ENCODE data around the gene SLC38A8. TPM values are rescaled to one million over a fixed set of nuclear protein-coding genes. Genes with fewer than 3 reads are reported as not detected.

The SLC38A8 gene
- total RNA-seq, result not detected
- long read RNA-seq, result 0 reads

DNA sequence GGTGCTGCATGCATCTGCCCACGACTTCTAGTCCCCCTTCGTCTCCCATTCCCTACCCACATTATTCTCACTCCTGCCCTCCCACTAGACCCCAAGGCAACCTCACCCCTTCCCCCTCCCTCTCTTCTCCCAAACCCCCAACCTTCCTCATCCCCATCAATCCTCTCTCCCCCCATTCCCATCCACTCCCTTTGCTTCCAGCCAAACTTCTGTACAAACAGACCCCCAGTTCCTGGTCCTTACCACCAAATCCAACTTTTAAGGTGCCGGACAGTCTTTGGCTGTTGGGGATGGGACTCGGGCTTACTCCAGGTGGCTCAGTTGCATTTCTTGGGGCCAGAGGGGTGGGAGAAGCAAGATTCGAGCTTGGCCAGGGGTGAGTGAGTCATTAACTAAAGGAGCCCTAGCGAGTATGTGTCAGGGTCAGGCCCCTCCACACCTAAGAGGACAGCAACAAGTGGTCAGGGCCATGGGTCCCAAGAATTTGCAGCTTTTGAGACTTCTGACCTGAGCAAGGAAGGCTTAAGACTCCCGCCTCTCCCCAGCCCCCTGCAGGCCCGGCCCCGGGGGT, at the start of gene SLC38A8:
Gene SLC38A8 (minus strand): TSS at position 488 of the 571 bp plus-strand sequence. CDS start 638 bp downstream, outside the sequence.
- ATAC-seq (no peak), DNase-seq (no peak)
- intact Hi-C loops (cut with DNase I, micrococcal nuclease), result no loop called here

- intact Hi-C loops (cut with DNase I, micrococcal nuclease), result no loop called here
- no peak for ATAC-seq
- no peak for DNase-seq
These were observed 48.9 kb upstream of the SLC38A8 start for GRCh38 chr16:84091460-84091859.

DNA sequence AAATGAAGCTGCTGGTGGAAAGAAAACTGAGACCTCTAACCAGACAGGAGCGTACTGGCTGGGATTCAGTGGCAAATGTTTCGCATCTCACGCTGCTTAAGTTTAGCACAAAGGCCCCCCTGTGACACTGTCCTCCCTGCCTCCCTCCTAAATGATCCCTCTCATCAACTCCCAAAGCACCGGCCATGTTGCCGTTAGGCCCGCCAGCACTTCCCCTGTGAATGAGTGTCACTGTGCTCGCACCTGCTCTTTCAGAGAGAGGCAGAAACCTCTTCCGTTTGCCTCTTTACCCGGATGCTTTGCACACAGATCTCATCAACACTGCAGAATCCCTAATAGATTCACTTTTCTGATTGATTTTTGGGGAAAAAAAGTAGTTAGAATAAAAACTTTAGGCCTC, 47.6 kb upstream of the SLC38A8 start:
- ATAC-seq, result no peak
- no peak for DNase-seq
- intact Hi-C loops (cut with DNase I, micrococcal nuclease), result no loop called here

DNA sequence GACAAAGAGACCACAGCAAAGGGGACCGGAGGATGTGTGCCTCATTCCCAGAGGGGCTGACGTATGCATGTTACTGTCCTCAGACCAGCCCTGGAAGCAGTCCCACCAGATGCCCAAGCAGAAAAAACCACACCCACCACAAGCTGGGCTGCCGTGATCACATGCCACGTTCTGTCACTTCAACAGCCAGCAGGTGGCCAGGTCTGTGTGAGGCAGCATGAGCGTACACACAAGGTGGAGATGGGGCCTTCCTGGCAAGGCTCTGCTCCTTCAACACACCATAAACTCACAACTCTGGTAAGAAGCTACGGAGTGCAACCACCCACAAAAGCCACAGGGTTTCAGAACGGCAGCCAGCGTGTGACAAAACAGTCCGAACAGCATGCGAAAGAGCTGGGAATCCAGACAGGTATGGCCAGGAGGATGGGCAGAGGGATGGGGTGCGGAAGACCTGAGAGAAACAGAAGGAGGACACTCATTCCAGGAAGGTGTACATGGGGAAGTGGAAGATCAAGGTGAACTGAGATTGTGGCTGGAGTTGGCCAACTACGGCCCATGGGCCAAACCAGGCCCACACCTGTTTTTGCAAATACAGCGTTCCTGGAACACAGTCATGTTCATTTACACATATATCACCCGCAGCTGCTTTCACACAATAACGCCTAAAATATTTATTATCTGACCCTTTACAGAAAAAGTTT, 46.2 kb upstream of the SLC38A8 start:
- intact Hi-C loops (cut with DNase I, micrococcal nuclease), result loop anchor here in 1 of 2 donors (10.0 kb wide), 1 partner anchor 96 kb away; the partner anchor contains the start of gene TAF1C
- ATAC-seq (peak; percentile 70), DNase-seq (peak; percentile 69 to 77)

DNA sequence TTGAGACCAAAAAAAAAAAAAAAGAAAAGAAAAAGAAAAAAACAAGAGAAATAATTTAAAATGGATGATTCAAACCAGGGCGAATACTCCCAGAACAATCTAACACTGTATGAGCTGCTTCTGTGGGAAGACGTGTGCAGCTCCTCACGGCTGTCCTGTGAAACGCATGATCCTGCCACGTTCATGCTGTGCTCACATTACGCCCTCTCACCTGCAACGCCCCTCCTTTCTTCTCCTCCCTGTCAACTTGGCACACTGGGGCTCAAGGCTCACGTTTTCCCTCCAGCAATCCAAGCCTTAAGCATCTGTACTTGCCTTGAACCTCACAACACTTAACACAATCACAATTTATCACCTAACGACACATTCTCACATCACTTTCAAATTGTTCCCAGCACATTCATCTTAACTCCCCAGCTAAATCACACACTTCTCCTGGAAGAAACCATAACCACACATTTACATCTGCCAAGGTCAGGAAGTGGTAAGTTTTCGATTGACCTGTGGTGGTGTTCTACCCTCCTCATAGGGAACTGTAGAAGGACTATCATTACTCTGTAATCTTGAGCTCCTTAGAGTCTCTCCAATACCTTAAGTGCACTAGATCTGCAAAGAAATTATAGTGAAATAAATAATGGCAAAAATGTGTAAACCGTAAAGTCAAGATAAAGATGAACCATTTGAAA, 45.0 kb upstream of the SLC38A8 start:
- DNase-seq (no peak), ATAC-seq (no peak)
- intact Hi-C loops (cut with DNase I, micrococcal nuclease), result loop anchor here in 1 of 2 donors (10.0 kb wide), 1 partner anchor 97 kb away; the partner anchor contains the start of gene TAF1C

DNA sequence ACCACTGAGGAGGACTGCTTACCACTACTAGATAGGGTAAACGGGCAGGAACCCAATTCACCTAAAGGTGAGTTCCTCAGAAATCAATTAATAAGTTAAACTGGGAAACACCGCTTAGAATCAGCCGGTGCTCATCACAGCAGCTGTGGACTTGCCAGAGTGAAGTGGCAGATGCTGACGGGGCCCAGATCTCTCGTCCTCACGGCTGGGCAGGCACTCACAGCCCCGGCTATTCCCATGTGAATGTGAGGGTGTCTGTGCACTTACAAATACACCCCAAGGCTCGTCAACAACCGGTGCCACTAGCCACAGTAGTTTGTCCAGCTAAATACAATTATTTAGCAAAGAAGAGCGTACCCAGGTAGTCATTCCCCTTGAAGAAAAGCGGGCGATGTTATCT, 44.4 kb upstream of the SLC38A8 start:
- DNase-seq (no peak), ATAC-seq (no peak)
- intact Hi-C loops (cut with DNase I, micrococcal nuclease), result loop anchor here in 1 of 2 donors (10.0 kb wide), 1 partner anchor 98 kb away; the partner anchor contains the start of gene TAF1C

DNA sequence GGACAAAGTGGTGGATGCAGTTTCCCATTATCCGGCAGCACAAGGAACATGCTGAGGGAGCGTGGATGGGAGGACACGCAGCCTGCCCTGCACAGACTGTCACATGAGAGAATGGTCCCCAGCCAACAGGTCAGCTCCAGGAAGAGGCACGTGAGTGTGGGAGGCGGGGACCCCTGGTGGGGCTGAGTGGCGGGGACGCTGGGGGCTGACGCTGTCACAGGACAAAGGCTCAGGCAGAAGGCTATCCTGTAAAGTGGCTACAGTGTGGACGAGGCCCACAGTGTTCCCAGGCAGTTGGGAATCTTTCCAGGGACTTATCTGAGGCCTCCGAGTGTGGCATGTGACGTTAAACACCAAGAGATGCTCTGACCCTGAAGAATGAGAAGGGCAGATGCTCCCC, 43.7 kb upstream of the SLC38A8 start:
- intact Hi-C loops (cut with DNase I, micrococcal nuclease), result loop anchor here in 1 of 2 donors (10.0 kb wide), 1 partner anchor 98 kb away; the partner anchor contains the start of gene TAF1C
- DNase-seq (no peak), ATAC-seq (no peak)

DNA sequence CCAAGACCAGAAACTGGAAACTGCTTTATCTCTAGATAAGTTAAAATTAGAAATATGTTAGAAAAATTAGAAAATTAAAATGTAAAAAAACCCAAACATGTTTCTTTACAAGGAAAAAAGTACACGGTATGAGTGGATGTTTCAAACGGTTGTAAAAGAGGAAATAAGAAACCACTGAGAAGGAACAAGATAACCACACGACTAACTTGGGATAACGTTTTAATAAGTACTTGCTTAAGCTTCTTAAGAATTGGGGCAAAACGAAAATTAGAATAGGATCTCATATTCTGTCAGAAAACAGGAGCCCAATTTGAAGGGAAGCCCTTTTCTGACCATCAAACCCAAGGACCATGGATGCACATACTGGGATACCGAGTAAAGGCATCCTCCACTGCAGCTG, 43.2 kb upstream of the SLC38A8 start:
- ATAC-seq (no peak), DNase-seq (no peak)
- intact Hi-C loops (cut with DNase I, micrococcal nuclease), result loop anchor here in 1 of 2 donors (10.0 kb wide), 1 partner anchor 99 kb away; the partner anchor contains the start of gene TAF1C

GRCh38 chr16:84085271-84085667, 42.7 kb upstream of the SLC38A8 start:
- DNase-seq (no peak), ATAC-seq (no peak)
- intact Hi-C loops (cut with DNase I, micrococcal nuclease), result loop anchor here in 1 of 2 donors (10.0 kb wide), 1 partner anchor 100 kb away; the partner anchor contains the start of gene TAF1C

DNA sequence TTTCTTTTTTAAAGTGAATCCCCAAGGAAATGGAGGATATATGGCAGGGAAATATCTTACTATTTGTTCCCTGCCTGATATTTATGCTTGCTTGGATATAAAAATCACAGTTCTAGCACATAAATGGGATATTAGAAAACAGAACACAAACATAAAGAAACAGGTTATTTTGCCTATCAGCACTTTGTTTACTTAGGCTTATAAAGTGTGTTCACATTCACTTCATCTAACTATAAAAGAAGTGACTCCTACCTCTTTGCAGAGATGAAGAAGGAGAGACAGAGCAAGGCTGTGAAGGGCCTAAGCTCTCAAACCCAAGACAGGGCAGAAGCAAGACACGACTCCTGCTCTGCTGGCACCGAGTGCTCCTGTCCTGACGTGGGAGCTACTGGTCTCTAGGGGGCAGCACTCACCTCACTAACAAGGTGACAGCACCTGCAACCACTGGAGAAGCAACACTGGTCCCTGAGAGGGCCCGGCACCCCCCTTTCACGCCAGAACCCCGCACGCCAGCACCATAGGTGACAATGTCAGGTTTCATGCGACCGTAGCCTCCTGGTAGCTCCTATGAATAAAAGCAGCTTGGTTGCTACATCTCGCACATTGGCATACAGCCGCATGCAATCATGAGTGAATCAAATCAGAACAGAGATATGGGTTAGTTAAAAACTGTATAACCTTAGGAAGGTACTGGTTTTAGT, 42.1 kb upstream of the SLC38A8 start:
- peak; percentile 67 to 83 for DNase-seq
- intact Hi-C loops (cut with DNase I, micrococcal nuclease), result loop anchor here in 1 of 2 donors (10.0 kb wide), 1 partner anchor 100 kb away; the partner anchor contains the start of gene TAF1C
- ATAC-seq, result peak; percentile 87

DNA sequence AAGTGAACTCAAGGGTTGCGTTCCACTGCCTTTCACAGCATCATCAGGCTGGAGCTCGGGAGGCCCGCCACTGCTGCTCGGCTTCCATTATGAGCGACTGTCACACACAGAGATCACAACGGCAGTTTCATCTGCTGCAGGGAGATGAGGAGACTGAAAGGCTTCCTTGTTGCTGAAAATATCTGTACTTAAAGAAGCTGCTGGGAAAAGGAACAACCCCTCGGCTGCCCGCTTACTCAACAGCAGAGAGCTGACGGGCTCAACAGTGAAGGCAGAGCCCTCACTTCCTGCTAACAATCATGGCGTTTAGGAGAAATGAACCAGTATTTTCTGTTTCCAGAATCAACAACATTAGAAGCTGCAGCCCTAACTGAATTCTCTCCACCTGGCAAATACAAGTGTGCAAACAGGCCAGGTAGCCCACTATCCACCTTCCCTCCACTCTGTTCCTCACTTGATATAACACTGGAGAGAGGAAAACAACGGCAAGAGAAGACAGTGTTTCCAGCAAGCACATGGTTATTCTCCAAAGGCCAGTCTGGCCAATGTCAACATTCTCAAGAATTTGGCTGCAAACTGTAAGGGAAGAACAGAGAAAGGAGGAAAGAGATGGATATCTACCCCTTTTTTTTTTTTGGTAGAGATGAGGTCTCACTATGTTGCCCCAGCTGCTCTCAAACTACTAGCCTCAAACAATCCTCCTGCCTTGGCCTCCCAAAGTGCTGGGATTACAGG, 40.4 kb upstream of the SLC38A8 start:
- DNase-seq (no peak), ATAC-seq (no peak)
- intact Hi-C loops (cut with DNase I, micrococcal nuclease), result loop anchor here in 1 of 2 donors (10.0 kb wide), 1 partner anchor 102 kb away; the partner anchor contains the start of gene TAF1C

DNA sequence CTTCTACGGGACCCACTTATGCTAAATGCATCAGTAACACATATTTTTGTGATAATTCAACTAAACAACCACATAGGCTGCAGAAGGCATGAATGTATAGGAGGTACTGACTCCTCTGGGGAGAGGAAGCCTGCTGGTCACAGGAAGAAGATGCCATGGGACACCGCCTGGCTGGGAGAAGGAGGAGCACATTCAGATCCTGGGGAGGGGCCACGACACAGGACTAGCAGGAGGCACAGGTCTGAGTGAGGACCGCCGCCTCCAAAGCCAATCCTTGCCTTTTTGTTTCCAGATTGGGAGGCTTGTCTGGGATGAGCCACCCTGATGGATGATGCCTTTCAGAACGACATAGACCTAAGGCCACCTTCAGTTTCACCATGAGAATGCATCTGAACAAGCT, 39.5 kb upstream of the SLC38A8 start:
- ATAC-seq, result no peak
- DNase-seq, result no peak
- intact Hi-C loops (cut with DNase I, micrococcal nuclease), result loop anchor here in 1 of 2 donors (10.0 kb wide), 1 partner anchor 103 kb away; the partner anchor contains the start of gene TAF1C

- no peak for DNase-seq
- ATAC-seq, result no peak
- intact Hi-C loops (cut with DNase I, micrococcal nuclease), result loop anchor here in 1 of 2 donors (10.0 kb wide), 1 partner anchor 103 kb away; the partner anchor contains the start of gene TAF1C
These were observed 38.9 kb upstream of the SLC38A8 start for GRCh38 chr16:84081446-84081989.

DNA sequence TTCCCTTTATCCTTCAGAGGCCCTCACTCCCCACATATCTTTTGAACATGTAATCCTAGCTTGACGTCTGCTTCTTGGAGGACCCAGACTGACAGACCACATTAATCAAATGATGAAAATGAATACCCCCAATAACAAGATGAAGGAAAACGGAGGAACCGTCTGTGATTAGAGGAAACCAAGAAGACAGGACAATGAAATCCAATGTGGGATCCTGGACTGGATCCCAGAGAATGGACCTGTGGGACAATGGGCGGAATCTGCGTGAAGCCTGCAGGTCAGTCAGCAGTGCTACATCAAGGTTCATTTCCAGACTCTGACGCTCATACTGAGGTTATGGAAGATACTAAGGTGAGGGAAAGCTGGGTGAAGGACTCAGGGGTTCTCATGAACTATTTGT, 38.2 kb upstream of the SLC38A8 start:
- ATAC-seq, result no peak

GRCh38 chr16:84080378-84080777, 37.8 kb upstream of the SLC38A8 start:
- ATAC-seq (no peak), DNase-seq (no peak)
- intact Hi-C loops (cut with DNase I, micrococcal nuclease), result loop anchor here in 1 of 2 donors (10.0 kb wide), 1 partner anchor 104 kb away; the partner anchor contains the start of gene TAF1C

More for the DNA sequence above, 38.2 kb upstream of the SLC38A8 start:
- DNase-seq, result no peak
- intact Hi-C loops (cut with DNase I, micrococcal nuclease), result loop anchor here in 1 of 2 donors (10.0 kb wide), 1 partner anchor 104 kb away; the partner anchor contains the start of gene TAF1C

GRCh38 chr16:84079664-84080063, 37.1 kb upstream of the SLC38A8 start:
- ATAC-seq, result no peak
- no peak for DNase-seq
- intact Hi-C loops (cut with DNase I, micrococcal nuclease), result loop anchor here in 1 of 2 donors (10.0 kb wide), 1 partner anchor 105 kb away; the partner anchor contains the start of gene TAF1C

- ATAC-seq, result no peak
These were observed 32.8 kb upstream of the SLC38A8 start for GRCh38 chr16:84075376-84075775.

More at GRCh38 chr16:84075376-84075775, 32.8 kb upstream of the SLC38A8 start:
- intact Hi-C loops (cut with DNase I, micrococcal nuclease), result no loop called here
- no peak for DNase-seq
